Right lung (tissue), 5 donors: Measurements from ENCODE around the gene MAPK8. TPM values are rescaled to one million over a fixed set of nuclear protein-coding genes. Genes with fewer than 3 reads are reported as not detected.
"Not testable (repeated sequence)": the region's sequence is repeated elsewhere in the genome, so short reads cannot be mapped to it uniquely, and the experiment has no call there.

ENCODE experiments used
- DNase-seq, 2 donors: peaks; one replicate each; pipeline ENCODE4 v3.0.0-alpha.2; 2013
- polyA plus RNA-seq, 5 donors: library from polyadenylated mRNA; unstranded; fragments of 120-200 nt; gene quantifications; one replicate each; pipeline versions ENCODE4 v1.2.1 to v1.2.3, GENCODE V29; 2013; ENCODE audit warnings: inconsistent platforms in 1 of 5, low replicate concordance in 1 of 5; ENCODE audit not compliant: insufficient read length in 5 of 5, insufficient read depth in 1 of 5

The MAPK8 gene
- polyA plus RNA-seq, 5 donors = 55.0 to 93.1 (median 73.7) TPM

DNA sequence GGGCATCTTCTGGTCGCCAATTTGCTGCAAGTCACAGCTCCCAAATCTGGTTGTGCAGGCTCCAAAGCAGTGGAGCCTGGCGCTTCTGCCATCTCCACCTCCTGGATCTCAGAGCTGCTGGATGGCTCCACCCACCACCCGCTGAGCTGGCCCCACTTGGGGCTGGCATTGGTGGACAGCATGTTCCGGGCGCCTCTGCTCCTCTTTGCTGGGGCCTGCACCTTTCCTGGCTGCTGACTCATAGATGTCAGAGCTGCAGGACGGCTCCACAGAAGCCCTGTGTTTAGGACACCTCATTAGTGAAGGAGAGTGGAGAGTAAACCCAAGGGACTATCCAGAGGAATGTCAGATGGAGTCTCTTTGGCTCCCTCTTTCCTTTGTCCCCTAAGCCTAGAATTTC is 27.4 kb downstream of the MAPK8 start:
- DNase-seq = no peak

DNA sequence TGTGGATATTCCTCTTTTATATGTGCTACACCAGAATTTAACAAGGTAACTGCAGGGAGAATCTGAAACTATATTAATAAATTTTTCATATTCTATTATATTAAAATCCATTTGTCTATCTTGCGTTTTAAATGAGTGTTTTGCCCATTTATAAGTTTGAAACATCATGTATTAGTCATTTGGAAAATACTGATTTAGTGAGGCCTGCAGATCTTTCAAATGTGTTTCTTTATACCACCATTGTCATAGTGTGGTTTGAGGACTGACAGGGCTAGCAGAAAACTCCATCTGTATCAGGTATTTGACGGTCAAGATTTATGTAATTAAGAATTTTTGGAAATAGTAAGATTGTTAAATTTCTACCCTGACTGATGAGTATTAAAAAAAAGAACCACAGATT is 29.3 kb downstream of the MAPK8 start:
- no peak for DNase-seq

DNA sequence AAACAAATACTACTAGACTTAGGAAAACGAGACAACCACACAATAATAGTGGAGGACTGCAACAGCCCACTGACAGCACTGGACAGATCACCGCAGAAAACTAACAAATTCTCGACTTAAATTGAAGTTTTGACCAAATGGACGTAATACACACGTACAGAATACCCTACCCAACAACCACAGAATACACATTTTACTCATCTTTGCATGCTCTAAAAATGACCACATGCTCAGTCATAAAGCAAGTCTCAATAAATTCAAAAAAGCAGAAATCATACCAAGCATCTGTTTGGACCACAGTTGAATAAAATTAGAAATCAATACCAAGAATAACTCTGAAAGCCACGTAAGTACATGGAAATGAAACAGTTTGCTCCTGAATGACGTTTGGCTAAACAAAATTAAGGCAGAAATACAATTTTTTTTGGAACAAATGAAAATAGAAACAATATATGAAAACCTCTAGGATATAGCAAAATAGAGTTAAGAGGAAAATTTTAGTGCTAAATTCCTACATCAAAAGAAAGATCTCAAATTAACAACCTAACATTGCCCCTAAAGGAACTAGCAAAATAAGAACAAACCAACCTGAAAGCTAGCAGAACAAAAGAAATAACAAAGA is 30.6 kb downstream of the MAPK8 start:
- DNase-seq = no peak

DNA sequence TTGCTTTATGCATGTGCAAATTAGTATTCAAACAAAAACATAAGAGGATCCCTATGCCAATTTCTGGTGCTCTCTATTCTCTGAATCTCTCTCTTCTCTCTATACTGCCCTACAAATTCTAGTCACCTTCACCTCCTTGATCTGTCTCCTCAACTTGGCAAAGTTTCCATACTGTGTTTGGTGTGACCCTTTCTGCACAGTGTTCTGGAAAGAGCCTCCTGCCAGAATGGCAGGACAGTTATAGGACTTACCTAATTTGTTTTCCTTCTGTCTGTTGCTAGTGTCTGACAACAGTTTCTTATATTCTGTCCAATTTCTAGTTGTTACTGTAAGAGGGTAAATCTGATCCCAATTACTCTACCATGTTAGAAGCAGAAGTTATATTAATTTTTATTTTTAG is 34.3 kb downstream of the MAPK8 start:
- DNase-seq = no peak

DNA sequence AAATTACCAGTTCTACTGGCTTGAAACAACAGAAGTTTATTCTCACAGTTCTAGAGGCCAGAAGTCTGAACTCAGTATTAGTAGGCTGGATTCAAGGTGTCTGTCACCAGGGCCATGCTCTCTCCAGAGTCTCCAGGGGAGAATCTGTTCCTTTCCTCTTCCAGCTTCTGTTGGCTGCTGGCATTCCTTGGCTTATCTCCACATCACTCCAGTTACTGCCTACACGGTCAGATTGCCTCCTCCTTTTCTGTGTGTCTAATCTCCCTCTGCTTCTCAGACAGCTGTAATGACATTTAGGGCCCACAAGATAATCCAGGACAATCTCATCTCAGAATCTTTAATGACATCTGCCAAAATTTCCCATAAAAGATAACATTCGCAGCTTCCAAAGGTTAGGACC is 36.6 kb downstream of the MAPK8 start:
- DNase-seq = no peak

DNA sequence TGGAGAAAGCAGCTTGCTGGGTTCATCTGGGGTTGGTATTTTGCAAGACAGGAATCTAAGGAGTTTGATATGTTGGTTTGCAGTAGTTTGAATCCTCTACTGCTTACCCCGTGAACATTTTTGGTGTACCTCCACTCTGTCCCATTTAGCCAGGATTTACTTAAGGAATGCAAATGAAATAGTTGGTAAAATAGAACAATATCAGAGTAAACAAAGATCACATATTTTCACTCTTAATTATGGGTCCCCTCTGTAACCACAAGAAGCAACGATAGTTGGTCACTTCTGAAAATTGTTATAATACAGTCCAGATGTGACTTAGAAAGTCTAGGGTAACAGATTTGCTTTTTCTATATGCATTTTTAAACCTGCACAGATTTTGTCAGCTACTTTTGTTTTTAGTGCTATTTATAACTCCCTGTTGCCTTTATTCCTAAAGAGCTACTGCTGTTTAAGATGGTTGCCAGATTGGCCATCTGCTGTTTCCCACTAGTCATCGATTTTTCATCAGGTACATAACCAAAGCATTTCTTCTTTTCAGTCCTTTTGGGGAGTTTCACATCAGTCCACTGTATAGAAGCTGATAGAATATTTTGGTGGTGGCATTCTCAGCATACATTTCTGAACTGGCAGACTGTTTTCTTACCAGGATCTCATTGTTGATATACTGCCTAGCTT is 37.6 kb downstream of the MAPK8 start:
- DNase-seq = no peak

DNA sequence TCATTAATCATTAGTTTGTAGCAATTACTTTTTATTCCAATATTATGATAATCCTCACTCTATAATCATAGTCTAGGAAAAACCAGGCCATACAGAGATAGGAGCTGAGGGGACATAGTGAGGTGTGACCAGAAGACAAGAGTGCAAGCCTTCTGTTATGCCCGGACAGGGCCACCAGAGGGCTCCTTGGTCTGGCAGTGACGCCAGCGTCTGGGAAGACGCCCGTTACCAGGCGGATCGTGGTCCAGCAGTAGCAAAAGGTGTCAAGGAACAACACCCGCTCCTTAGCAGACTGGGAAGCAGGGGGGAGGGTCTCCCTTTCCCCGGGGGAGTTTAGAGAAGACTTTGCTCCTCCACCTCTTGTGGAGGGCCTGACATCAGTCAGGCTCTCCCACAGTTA is 39.8 kb downstream of the MAPK8 start:
- not testable (repeated sequence) for DNase-seq

DNA sequence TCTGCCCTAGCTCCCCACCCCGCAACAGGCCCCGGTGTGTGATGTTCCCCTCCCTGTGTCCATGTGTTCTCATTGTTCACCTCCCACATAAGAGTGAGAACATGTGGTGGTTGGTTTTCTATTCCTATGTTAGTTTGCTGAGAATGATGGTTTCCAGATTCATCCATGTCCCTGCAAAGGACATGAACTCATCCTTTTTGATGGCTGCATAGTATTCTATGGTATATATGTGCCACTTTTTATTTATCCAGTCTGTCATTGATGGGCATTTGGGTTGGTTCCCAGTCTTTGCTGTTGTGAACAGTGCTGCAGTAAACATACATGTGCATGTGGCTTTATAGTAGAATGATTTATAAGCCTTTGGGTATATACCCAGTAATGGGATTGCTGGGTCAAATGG is 41.1 kb downstream of the MAPK8 start:
- DNase-seq = not testable (repeated sequence)

DNA sequence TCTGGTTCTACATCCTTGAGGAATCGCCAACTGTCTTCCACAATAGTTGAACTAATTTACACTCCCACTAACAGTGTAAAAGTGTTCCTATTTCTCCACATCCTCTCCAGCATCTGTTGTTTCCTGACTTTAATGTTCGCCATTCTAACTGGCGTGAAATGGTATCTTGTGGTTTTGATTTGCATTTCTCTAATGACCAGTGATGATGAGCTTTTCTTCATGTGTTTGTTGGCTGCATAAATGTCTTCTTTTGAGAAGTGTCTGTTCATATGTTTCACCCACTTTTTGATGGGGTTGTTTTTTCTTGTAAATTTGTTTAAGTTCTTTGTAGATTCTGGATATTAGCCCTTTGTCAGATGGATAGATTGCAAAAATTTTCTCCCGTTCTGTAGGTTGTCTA is 41.5 kb downstream of the MAPK8 start:
- not testable (repeated sequence) for DNase-seq

DNA sequence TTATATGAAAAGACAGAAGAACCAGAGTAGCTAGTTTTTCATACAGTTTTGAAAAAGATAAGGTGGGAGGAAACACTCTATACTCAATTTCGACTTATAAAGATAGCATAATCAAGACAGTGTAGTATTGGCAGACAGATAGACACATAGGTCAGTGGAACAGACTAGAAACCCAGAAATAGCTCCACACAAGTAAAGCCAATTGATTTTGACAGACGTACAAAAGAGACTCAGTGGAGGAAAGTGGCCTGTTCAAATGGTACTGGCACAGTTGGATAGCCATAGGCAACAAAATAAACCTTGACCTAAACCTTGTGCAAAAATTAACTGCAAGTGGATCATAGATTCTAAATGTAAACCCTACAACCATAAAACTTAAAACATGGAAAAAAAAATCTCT is 46.8 kb downstream of the MAPK8 start:
- no peak for DNase-seq

DNA sequence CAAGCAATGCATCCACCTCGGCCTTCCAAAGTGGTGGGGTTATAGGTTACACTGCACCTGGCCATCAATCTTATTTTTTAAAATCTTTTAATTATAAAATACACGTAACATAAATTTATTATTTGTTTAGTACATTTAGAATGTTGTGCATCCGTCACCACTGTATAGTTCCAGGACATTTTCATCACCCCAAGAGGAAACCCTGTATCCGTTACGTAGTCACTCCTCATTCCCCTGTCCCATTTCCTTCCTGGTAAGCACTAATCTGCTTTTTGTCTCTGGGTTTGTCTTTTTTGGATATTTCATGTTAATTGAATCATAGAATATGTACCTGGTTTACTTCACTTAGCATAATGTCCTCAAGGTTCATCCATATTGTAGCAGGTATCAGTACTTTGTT is 51.2 kb downstream of the MAPK8 start:
- no peak for DNase-seq

DNA sequence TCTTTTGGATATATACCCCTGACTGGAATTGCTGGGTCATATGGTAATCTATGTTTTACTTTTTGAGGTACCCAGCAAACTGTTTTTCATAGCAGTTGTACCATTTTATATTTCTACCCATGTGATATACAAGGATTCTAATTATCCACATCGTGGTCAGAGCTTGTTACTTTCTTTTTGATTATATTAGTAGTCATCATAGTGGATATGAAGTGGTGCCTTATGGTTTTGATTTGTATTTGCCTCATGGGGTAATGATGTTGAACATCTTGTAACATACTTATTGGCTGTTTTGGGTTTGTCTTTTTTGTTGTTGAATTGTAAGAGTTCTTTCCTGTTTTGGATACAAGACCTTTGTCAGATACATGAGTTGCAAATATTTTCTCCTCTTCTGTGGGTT is 51.7 kb downstream of the MAPK8 start:
- DNase-seq = no peak

DNA sequence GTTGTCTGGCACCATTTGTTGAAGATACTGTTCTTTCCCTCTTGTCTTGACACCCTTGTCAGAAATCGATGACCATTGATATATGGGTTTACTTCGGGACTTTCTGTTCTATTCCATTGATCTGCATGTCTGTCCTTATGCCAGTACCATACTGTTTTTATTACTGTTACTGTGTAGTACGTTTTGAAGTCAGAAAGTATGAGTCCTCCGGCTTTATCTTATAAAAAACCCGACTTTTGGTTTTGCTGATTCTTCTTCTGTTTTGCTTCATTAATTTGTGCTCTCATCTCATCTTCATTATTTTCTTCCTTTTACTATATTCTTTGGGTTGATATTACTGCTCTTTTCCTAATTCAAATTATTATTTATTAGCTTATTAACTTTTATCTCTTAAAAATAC is 52.4 kb downstream of the MAPK8 start:
- no peak for DNase-seq

DNA sequence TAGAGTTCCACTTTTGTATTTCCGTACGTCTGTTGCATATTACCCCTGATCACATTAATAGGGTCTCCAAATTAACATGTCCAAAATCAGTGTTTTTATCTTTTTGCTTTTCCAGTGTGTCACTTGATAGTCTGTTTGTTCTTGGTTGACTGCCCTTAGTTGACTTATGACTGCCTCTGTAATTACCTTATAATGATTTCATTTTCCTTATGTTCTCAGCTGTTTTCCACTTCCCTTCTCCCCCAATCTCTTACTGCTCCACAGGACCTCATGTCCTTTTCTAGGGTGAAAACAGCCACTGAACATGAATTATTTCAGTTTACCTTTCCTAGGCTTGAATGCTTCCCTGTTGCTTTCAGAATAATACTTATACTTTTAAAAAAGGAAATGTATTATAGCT is 54.7 kb downstream of the MAPK8 start:
- DNase-seq = no peak

DNA sequence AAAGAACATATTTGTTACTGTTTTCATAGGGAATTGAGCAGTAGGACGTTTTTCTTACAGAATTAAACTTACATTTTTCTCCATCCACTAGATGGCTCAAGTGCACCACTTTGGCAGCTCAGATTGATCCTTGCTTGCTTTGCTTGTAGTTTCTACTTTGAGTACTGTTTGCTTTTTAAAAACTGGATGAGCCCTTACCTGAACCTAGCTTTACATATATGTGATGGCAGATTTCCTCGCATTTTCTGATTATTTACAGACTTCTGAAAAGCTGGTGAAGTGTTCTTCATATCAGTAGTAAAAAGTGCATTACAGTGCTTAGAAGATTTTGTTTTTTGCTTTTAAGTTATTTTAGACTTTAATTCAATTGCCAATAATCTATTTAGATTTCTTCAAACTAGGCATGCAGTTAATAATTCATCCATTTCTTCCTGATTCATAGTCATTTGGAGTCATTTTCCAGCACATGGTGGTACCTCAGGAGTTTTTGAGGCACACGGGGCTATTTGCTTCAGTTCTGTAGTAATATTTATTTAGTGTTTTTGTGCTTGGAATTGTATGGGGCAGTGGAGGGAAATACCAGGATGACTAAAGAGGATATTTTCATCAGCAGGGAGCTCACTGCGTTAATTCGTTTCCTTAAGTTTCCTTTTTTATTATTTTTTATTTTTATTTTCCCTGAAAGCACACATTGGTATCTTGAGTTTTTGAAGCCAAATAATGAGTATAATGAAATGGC is 57.3 kb downstream of the MAPK8 start:
- DNase-seq = peak; percentile 64 to 71

DNA sequence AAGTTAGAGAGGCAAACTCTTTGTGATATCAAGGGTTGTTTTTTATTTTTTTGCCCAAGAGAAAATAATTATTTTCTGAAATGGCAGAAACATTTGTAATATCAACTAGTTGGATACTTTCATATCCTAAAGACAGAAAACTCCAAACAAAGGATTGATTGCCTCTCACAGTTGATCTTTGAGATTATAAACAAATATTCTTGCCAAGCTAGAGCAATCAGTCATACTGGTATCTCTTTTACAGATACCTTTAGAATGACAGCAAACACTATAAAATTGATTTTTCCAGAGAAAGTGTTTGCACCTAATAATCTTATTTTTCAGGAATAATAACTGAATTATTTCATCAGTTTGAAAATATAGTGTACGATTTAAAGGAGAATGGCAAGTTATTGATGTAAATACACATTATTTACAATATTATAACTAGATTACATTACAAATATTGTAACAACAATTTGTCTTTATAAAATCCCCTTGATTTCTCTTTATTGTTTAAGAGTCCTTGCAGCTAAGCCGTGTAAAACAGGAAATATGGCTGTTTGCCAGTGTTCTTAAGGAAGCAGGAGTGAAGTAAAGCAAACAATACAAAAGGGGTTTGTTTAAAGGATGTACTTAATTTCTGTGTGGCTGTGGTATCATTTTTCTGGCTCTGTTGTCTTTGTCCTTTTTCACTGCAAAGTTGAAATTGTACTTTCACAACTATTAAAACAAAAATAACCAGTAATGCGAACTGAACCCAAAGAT is 58.4 kb downstream of the MAPK8 start:
- peak; percentile 32 to 33 for DNase-seq

DNA sequence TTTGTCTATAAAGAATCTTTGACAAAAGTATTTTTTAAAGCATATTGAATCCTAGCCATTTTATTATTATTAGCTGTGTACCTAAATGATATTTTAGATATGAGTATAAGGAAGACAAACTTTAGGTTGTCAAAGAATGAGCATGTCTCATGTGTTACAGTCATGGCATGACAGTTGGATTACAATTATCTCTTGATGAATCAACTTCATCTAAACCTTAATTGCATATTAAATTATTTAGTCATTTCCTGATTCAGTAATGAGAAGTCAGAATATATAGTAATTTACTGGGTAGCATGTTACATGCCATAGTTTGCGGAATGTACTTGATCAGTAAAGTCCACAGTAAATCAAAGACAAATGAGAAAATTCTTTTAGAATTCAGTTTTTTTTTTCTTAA is 59.2 kb downstream of the MAPK8 start:
- no peak for DNase-seq

DNA sequence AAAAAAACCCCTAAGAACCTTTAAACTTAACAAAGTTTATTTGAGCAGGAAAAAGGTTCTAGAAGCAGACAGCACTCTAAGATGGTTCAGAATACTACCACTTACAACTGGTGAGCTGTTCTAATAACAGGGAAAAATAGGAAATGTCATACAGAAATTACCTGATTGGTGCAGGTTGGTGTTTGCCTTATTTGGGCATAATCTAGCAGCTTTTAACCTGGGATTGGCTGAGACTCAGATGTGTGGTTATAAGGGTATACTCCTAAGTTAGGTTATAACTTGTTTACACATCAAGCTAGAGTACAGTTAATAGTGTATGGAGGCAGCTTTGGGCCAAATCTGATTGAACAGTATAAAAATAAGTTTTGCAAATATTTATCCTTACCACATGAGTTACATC is 59.8 kb downstream of the MAPK8 start:
- no peak for DNase-seq

DNA sequence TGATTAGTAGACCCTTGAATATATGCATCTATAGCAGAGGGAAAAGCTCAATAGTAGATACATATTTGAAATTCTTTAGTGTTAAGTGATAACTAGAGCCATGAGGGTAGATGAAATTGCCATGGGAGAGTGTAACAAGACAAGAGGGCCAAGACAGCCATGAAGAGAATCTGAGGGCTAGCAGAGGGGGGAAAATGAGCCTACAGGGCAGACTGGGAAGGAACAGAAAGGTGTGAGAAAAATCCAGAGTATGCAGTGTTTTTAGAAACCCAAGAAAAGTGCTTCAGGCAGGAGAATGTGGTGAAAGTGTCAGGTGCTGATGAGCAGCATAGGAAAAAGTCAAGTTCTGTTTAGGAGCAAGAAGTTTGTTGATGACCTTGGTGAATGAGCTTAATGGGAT is 63.0 kb downstream of the MAPK8 start:
- no peak for DNase-seq

DNA sequence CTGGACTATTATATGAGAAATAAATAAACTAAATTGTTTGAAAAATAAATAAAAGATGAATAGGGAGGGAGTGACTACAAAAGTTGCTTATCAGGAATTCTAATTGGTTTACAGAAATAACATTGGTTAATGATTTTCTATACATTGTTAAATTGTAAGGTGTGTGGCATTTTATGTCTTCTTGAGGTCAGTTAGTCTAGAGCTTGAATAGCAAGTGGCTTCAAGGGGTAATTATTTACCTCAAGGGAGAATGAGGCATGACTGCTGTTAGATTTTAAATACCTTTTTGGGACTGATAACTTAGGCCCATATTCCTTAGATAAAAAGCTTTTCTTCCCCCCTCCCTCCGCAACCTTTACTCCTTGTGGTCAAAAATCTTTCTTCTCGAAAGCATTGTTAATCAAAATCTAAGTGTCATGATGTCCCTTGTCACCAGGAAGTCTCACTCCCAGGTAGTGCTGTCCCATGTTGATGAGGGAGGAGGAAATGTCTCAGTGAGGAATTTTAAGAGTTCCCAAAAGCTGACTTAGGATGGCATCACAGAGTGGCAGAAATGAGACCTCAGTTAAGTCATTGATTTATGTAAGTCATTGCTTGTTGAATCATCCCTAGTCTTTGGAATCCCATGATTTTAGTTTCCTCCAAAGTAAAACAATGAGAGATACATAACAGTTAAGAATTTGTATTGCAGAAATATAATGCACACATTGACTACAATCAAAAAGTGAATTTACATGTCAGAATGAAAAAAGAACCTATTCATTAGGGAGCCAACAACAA is 71.5 kb downstream of the MAPK8 start:
- DNase-seq = no peak

DNA sequence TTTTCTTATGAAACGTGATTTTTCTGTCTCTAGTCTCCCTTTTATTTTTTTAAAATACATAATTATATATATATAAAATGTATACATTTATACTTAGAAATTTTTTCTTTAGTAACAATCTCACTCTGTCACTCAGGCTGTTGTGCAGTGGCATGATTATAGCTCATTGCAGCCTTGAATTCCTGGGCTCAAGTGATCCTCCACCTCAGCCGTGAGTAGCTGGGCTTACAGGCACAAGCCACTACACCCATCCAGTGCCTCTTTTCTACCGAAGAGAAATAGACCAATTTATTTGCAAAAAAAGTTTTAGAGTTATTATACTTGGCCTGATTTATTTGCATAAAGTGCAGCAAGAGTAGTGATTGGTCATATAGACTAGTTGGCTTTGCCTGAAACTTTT is 72.2 kb downstream of the MAPK8 start:
- no peak for DNase-seq

DNA sequence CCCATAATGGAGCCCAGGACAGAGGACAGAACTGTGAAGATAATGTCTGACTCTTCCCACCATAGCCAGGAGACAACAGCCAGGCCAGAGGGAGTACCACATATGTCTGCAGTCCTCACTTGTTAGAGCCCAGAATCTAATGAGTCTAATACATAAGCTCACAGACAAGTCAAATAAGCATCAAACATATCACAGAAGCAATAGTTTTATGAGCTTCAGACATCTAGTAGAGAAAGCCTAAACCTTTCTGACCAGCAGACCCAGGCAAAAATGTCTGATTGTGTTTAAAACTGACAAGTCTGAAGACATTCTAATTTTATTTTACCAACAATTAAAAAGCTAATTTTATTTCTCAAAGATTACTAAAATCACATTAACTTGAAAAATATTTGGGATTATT is 75.5 kb downstream of the MAPK8 start:
- no peak for DNase-seq
